ENCODE measurements around the gene ATP23. TPM values are rescaled to one million over a fixed set of nuclear protein-coding genes. Genes with fewer than 3 reads are reported as not detected.

The ATP23 gene
- polyA plus RNA-seq, 1 experiment: 6.7 TPM

- ChIA-PET POLR2A (no interaction called here), CTCF (no interaction called here)
- Histone ChIP-seq H3K27me3 (ENCODE audit: control insufficient read depth, insufficient read depth, low read length) (no peaks in the 10 kb centered on the region), H3K36me3 (ENCODE audit: control insufficient read depth, insufficient read depth, low read length) (no peaks in the 10 kb centered on the region), H3K4me3 (ENCODE audit: low read depth, low read length) (no peak overlapping the region)
- DNase-seq (ENCODE audit: low read depth): no peak
- TF ChIP-seq, protein P1, sequence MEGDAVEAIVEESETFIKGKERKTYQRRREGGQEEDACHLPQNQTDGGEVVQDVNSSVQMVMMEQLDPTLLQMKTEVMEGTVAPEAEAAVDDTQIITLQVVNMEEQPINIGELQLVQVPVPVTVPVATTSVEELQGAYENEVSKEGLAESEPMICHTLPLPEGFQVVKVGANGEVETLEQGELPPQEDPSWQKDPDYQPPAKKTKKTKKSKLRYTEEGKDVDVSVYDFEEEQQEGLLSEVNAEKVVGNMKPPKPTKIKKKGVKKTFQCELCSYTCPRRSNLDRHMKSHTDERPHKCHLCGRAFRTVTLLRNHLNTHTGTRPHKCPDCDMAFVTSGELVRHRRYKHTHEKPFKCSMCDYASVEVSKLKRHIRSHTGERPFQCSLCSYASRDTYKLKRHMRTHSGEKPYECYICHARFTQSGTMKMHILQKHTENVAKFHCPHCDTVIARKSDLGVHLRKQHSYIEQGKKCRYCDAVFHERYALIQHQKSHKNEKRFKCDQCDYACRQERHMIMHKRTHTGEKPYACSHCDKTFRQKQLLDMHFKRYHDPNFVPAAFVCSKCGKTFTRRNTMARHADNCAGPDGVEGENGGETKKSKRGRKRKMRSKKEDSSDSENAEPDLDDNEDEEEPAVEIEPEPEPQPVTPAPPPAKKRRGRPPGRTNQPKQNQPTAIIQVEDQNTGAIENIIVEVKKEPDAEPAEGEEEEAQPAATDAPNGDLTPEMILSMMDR (IDR thresholded peaks at IDR 0.05; ENCODE audit: insufficient read depth, low read depth, low read length): no peak
These were observed 12.1 kb upstream of the ATP23 start for GRCh38 chr12:57929092-57929830.

- no peak for DNase-seq (ENCODE audit: low read depth)
- H3K36me3 ChIP-seq (ENCODE audit: control insufficient read depth, insufficient read depth, low read length): no peaks in the 10 kb centered on the region
- no peak overlapping the region for H3K4me3 ChIP-seq (ENCODE audit: low read depth, low read length)
- ChIA-PET POLR2A (interaction anchor here (0.6 kb wide), 1 partner anchor 117 kb away, joined by 3 read pairs; no protein-coding TSS in a partner anchor), CTCF (interaction anchor here (1.3 kb wide), 1 partner anchor 103 kb away, joined by 3 read pairs; no protein-coding TSS in a partner anchor)
- TF ChIP-seq, protein P1 (IDR thresholded peaks at IDR 0.05; ENCODE audit: insufficient read depth, low read depth, low read length): no peak
- no peaks in the 10 kb centered on the region for H3K27me3 ChIP-seq (ENCODE audit: control insufficient read depth, insufficient read depth, low read length)
These were observed 6.5 kb upstream of the ATP23 start for GRCh38 chr12:57934819-57935218.

DNA sequence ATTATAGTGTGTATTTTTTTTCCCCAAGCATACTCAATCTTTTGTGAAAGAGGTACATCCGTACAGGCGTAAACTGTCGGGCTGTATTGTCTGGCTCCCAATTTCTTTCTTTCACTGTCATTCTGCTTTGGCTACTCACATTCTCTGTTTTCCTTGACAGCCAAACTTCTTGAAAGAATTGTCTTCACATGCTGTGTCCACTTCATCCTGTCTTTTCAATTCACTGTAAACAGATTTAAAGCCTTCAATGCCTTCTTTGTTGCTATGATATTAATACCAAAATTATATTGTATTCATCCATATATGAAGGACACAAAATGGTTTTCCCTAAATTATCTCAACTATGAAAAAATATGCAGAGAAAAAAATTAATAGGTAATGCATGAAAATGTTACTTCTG is 6.0 kb upstream of the ATP23 start:
- TF ChIP-seq, protein P1 (IDR thresholded peaks at IDR 0.05; ENCODE audit: insufficient read depth, low read depth, low read length): no peak
- Histone ChIP-seq H3K27me3 (ENCODE audit: control insufficient read depth, insufficient read depth, low read length) (no peaks in the 10 kb centered on the region), H3K36me3 (ENCODE audit: control insufficient read depth, insufficient read depth, low read length) (no peaks in the 10 kb centered on the region), H3K4me3 (ENCODE audit: low read depth, low read length) (peak overlapping the region; percentile 53)
- ChIA-PET POLR2A (interaction anchor here (0.6 kb wide), 2 partner anchors 118 to 965 kb away, joined by 3 to 5 read pairs; no protein-coding TSS in a partner anchor), CTCF (interaction anchor here (1.3 kb wide), 1 partner anchor 103 kb away, joined by 3 read pairs; no protein-coding TSS in a partner anchor)
- DNase-seq (ENCODE audit: low read depth): no peak

DNA sequence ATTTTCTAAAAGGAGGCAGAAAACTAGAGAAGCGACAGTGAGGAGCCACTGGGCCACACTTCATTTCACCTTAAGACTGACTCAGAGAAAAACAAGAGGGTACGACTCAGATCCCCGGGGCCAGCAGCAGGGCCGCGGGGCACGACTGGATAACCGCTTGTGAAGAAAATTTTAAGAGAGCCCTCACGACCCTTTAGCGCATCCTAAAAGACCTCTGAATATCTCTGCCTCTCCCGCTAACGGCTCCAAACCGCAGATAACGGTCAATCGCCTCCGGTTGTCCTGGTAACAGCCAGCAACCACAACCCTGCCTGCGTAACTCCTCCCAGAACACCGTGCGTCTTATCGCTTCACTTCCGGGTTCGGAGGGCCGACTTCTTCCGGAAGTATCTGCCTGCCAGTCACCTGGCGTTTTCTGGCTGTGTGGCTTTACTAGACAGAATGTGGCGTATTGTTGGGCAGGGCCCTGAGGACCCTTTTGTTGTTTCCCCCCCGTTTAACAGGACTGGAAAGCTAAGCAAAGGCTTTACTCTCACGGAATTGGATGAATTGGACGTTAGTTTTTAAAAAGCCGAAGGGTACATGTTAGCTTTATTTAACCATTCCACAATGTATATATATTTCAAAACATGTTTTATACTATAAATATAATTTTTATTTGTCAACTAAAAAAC is 5.4 kb upstream of the ATP23 start:
- no peaks in the 10 kb centered on the region for H3K36me3 ChIP-seq (ENCODE audit: control insufficient read depth, insufficient read depth, low read length)
- CTCF ChIA-PET: no interaction called here
- DNase-seq (ENCODE audit: low read depth): peak; percentile 65
- TF ChIP-seq, protein P1 (IDR thresholded peaks at IDR 0.05; ENCODE audit: insufficient read depth, low read depth, low read length): no peak
- no peaks in the 10 kb centered on the region for H3K27me3 ChIP-seq (ENCODE audit: control insufficient read depth, insufficient read depth, low read length)
- H3K4me3 ChIP-seq (ENCODE audit: low read depth, low read length): peak overlapping the region; percentile 53
- POLR2A ChIA-PET: no interaction called here

GRCh38 chr12:57936513-57936883 is 4.9 kb upstream of the ATP23 start:
- no peak for DNase-seq (ENCODE audit: low read depth)
- Histone ChIP-seq H3K36me3 (ENCODE audit: control insufficient read depth, insufficient read depth, low read length) (no peaks in the 10 kb centered on the region), H3K4me3 (ENCODE audit: low read depth, low read length) (peak overlapping the region; percentile 53; the same call in 1 of the 2 replicates), H3K27me3 (ENCODE audit: control insufficient read depth, insufficient read depth, low read length) (no peaks in the 10 kb centered on the region)
- ChIA-PET POLR2A (no interaction called here), CTCF (no interaction called here)
- TF ChIP-seq, protein P1 (IDR thresholded peaks at IDR 0.05; ENCODE audit: insufficient read depth, low read depth, low read length): no peak
